ENCODE results near the gene LYPD6B. TPM values are rescaled to one million over a fixed set of nuclear protein-coding genes. Genes with fewer than 3 reads are reported as not detected.

LYPD6B gene
- total RNA-seq, 2 experiments from 2014 or later: not detected

- intact Hi-C loops (cut with micrococcal nuclease; ENCODE audit: unreplicated experiment): no loop called here
- no peak overlapping the region for H2AFZ ChIP-seq (ENCODE audit: low read length)
- no peaks in the 10 kb centered on the region for H3K36me3 ChIP-seq (ENCODE audit: insufficient read depth, low read length)
- H3K27ac ChIP-seq (ENCODE audit: low read depth, low read length, poor library complexity, severe bottlenecking): no peak overlapping the region
- H4K20me1 ChIP-seq (ENCODE audit: insufficient read depth, low read length): no peaks in the 10 kb centered on the region
- no peak overlapping the region for H3K4me3 ChIP-seq (ENCODE audit: low read depth, low read length, poor library complexity, severe bottlenecking)
- H3K9me3 ChIP-seq (ENCODE audit: low read length): no peaks in the 10 kb centered on the region
- TF ChIP-seq CTCF (conservative IDR thresholded peaks at IDR 0.05; ENCODE audit: low read length): no peak
- no peak for TF ChIP-seq EZH2phosphoT487 (IDR thresholded peaks at IDR 0.05; ENCODE audit: borderline replicate concordance, low read depth, low read length)
- no peaks in the 10 kb centered on the region for H3K9me2 ChIP-seq (ENCODE audit: insufficient read depth, low read length)
- no TSS peak for BruUV-seq (replicated peaks)
- CTCF ChIA-PET (ENCODE audit: unreplicated experiment): no interaction called here
- no peaks in the 10 kb centered on the region for H3K79me2 ChIP-seq (ENCODE audit: insufficient read depth, low read depth, low read length)
- DNase-seq (ENCODE audit: low spot score): no peak
- POLR2A ChIA-PET: interaction anchor here (0.7 kb wide), 1 partner anchor 80 kb away, joined by 4 read pairs; no protein-coding TSS in a partner anchor
- peaks cover 26% of the 10 kb centered on the region for H3K4me1 ChIP-seq (ENCODE audit: insufficient read depth, low read length, poor library complexity, severe bottlenecking)
- H3K4me2 ChIP-seq (ENCODE audit: low read length): no peak overlapping the region
These were observed 95.9 kb downstream of the LYPD6B start for GRCh38 chr2:149134335-149134923.

GRCh38 chr2:149136111-149136510 lies 97.6 kb downstream of the LYPD6B start:
- no peak overlapping the region for H2AFZ ChIP-seq (ENCODE audit: low read length)
- BruUV-seq (replicated peaks): no TSS peak
- H3K9me2 ChIP-seq (ENCODE audit: insufficient read depth, low read length): no peaks in the 10 kb centered on the region
- no peaks in the 10 kb centered on the region for H3K36me3 ChIP-seq (ENCODE audit: insufficient read depth, low read length)
- POLR2A ChIA-PET: interaction anchor here (0.7 to 1.0 kb wide), 3 partner anchors 16 to 1914 kb away, joined by 3 to 5 read pairs (median 4); no protein-coding TSS in a partner anchor
- DNase-seq (ENCODE audit: low spot score): no peak
- no peak overlapping the region for H3K4me3 ChIP-seq (ENCODE audit: low read depth, low read length, poor library complexity, severe bottlenecking)
- H3K4me2 ChIP-seq (ENCODE audit: low read length): no peak overlapping the region
- no peaks in the 10 kb centered on the region for H4K20me1 ChIP-seq (ENCODE audit: insufficient read depth, low read length)
- intact Hi-C loops (cut with micrococcal nuclease; ENCODE audit: unreplicated experiment): no loop called here
- no peaks in the 10 kb centered on the region for H3K79me2 ChIP-seq (ENCODE audit: insufficient read depth, low read depth, low read length)
- H3K4me1 ChIP-seq (ENCODE audit: insufficient read depth, low read length, poor library complexity, severe bottlenecking): peaks cover 9% of the 10 kb centered on the region
- no peak for TF ChIP-seq CTCF (conservative IDR thresholded peaks at IDR 0.05; ENCODE audit: low read length)
- TF ChIP-seq EZH2phosphoT487 (IDR thresholded peaks at IDR 0.05; ENCODE audit: borderline replicate concordance, low read depth, low read length): no peak
- CTCF ChIA-PET (ENCODE audit: unreplicated experiment): no interaction called here
- no peak overlapping the region for H3K27ac ChIP-seq (ENCODE audit: low read depth, low read length, poor library complexity, severe bottlenecking)
- H3K9me3 ChIP-seq (ENCODE audit: low read length): no peaks in the 10 kb centered on the region

GRCh38 chr2:149141046-149141445 lies 102.5 kb downstream of the LYPD6B start:
- Histone ChIP-seq H3K4me3 (ENCODE audit: low read depth, low read length, poor library complexity, severe bottlenecking) (no peak overlapping the region), H2AFZ (ENCODE audit: low read length) (no peak overlapping the region), H3K9me3 (ENCODE audit: low read length) (no peaks in the 10 kb centered on the region), H3K4me2 (ENCODE audit: low read length) (no peak overlapping the region), H4K20me1 (ENCODE audit: insufficient read depth, low read length) (no peaks in the 10 kb centered on the region), H3K4me1 (ENCODE audit: insufficient read depth, low read length, poor library complexity, severe bottlenecking) (peaks cover 12% of the 10 kb centered on the region), H3K79me2 (ENCODE audit: insufficient read depth, low read depth, low read length) (no peaks in the 10 kb centered on the region), H3K36me3 (ENCODE audit: insufficient read depth, low read length) (no peaks in the 10 kb centered on the region), H3K27ac (ENCODE audit: low read depth, low read length, poor library complexity, severe bottlenecking) (no peak overlapping the region), H3K9me2 (ENCODE audit: insufficient read depth, low read length) (no peaks in the 10 kb centered on the region)
- POLR2A ChIA-PET: no interaction called here
- no peak for DNase-seq (ENCODE audit: low spot score)
- intact Hi-C loops (cut with micrococcal nuclease; ENCODE audit: unreplicated experiment): no loop called here
- no TSS peak for BruUV-seq (replicated peaks)
- CTCF ChIA-PET (ENCODE audit: unreplicated experiment): no interaction called here
- no peak for TF ChIP-seq EZH2phosphoT487 (IDR thresholded peaks at IDR 0.05; ENCODE audit: borderline replicate concordance, low read depth, low read length)
- no peak for TF ChIP-seq CTCF (conservative IDR thresholded peaks at IDR 0.05; ENCODE audit: low read length)
